Neuronal stem cell (in vitro differentiated cells): Measurements from ENCODE around the gene CALML3.

Experiments
- DNase-seq: peaks from one replicate; pipeline ENCODE4 v3.0.0-alpha.2; 2013; ENCODE audit warnings: low spot score
- H2AFZ ChIP-seq: one replicate; pipeline ENCODE4 v1.6.1; 2013; ENCODE audit warnings: mild to moderate bottlenecking, low read length, inconsistent platforms
- H2AK5ac ChIP-seq: 2 replicates; pipeline ENCODE4 v1.6.1; 2013; ENCODE audit warnings: low read depth, mild to moderate bottlenecking, inconsistent platforms, low read length, moderate library complexity, mixed read lengths
- H2BK120ac ChIP-seq: 2 replicates; pipeline ENCODE4 v1.6.1; 2013; ENCODE audit warnings: low read depth, mild to moderate bottlenecking, inconsistent platforms, low read length, moderate library complexity, mixed read lengths
- H2BK12ac ChIP-seq: one replicate; pipeline ENCODE4 v1.6.1; 2013; ENCODE audit warnings: low read length, inconsistent platforms
- H2BK15ac ChIP-seq: 2 replicates; pipeline ENCODE4 v1.6.1; 2013; ENCODE audit warnings: mild to moderate bottlenecking, low read length, inconsistent platforms, mixed read lengths
- H2BK5ac ChIP-seq: one replicate; pipeline ENCODE4 v1.6.1; 2013; ENCODE audit warnings: inconsistent platforms, mild to moderate bottlenecking, low read length, moderate library complexity
- H3K14ac ChIP-seq: one replicate; pipeline ENCODE4 v1.6.1; 2013; ENCODE audit warnings: low read length, inconsistent platforms
- H3K18ac ChIP-seq: 2 replicates; pipeline ENCODE4 v1.6.1; 2013; ENCODE audit warnings: low read length, inconsistent platforms
- H3K23ac ChIP-seq: 2 replicates; pipeline ENCODE4 v1.6.1; 2013; ENCODE audit warnings: low read depth, mild to moderate bottlenecking, mixed read lengths, low read length, inconsistent platforms; ENCODE audit not compliant: poor library complexity
- H3K27ac ChIP-seq: replicated peaks from 3 replicates; pipeline ENCODE4 v1.5.1; 2013; ENCODE audit warnings: low read length, inconsistent platforms
- H3K27me3 ChIP-seq, 3 experiments: 2 replicates each; pipeline ENCODE4 v1.6.1; 2013; ENCODE audit warnings: low read length in 3 of 3, mild to moderate bottlenecking in 2 of 3, inconsistent platforms in 1 of 3, low read depth in 1 of 3, mixed read lengths in 1 of 3, moderate library complexity in 1 of 3; ENCODE audit not compliant: control insufficient read depth in 3 of 3, insufficient read depth in 3 of 3
- H3K36me3 ChIP-seq, 2 donors: replicated peaks in 1 of 2; 2 replicates each; pipeline ENCODE4 v1.6.1; 2013; ENCODE audit warnings: low read length in 2 of 2; ENCODE audit not compliant: control insufficient read depth in 2 of 2, insufficient read depth in 2 of 2
- H3K4ac ChIP-seq: 2 replicates; pipeline ENCODE4 v1.6.1; 2013; ENCODE audit warnings: inconsistent platforms, mild to moderate bottlenecking, low read length, moderate library complexity
- H3K4me1 ChIP-seq, 2 donors: 1 replicate in 1 of 2; 2 replicates in 1 of 2; pipeline ENCODE4 v1.6.1; 2013; ENCODE audit warnings: low read length in 2 of 2, low read depth in 1 of 2; ENCODE audit not compliant: control insufficient read depth in 2 of 2, insufficient read depth in 1 of 2
- H3K4me2 ChIP-seq: one replicate; pipeline ENCODE4 v1.6.1; 2013; ENCODE audit warnings: mild to moderate bottlenecking, low read length, inconsistent platforms; ENCODE audit not compliant: insufficient read depth, poor library complexity, severe bottlenecking
- H3K4me3 ChIP-seq, 2 donors: 2 replicates each; pipeline ENCODE4 v1.5.1; 2013; ENCODE audit warnings: low read length in 2 of 2, mild to moderate bottlenecking in 2 of 2, inconsistent platforms in 1 of 2, moderate library complexity in 1 of 2
- H3K79me1 ChIP-seq: one replicate; pipeline ENCODE4 v1.6.1; 2013; ENCODE audit warnings: low read depth, mild to moderate bottlenecking, inconsistent platforms, low read length, moderate library complexity
- H3K9ac ChIP-seq: one replicate; pipeline ENCODE4 v1.6.1; 2013; ENCODE audit warnings: mild to moderate bottlenecking, low read depth, low read length, inconsistent platforms; ENCODE audit not compliant: poor library complexity
- H3K9me3 ChIP-seq, 2 donors: replicated peaks in 1 of 2; 2 replicates each; pipeline versions ENCODE3 to v1.6.1; 2013; ENCODE audit warnings: low read length in 2 of 2, mild to moderate bottlenecking in 2 of 2, inconsistent platforms in 1 of 2, low read depth in 1 of 2, mixed read lengths in 1 of 2, moderate library complexity in 1 of 2; ENCODE audit not compliant: control insufficient read depth in 2 of 2, insufficient read depth in 1 of 2
- H4K8ac ChIP-seq: one replicate; pipeline ENCODE4 v1.6.1; 2013; ENCODE audit warnings: low read depth, mild to moderate bottlenecking, inconsistent platforms, low read length, moderate library complexity
- H4K91ac ChIP-seq: one replicate; pipeline ENCODE4 v1.6.1; 2013; ENCODE audit warnings: low read length, low read depth, mild to moderate bottlenecking, inconsistent platforms; ENCODE audit not compliant: poor library complexity
- WGBS, 2 donors: extraction: QIAGEN DNeasy Blood & Tissue Kit; methylation state at CpG; one replicate each; pipeline ENCODE4 v1.1.7; 2013; ENCODE audit warnings: missing lambda C conversion rate in 2 of 2, mixed read lengths in 1 of 2; ENCODE audit not compliant: insufficient read length in 2 of 2, insufficient replicate concordance in 1 of 2; ENCODE audit errors: extremely low coverage in 2 of 2; 5-methylcytosine and 5-hydroxymethylcytosine counted together

Gene CALML3

GRCh38 chr10:5563321-5563961 is 38.7 kb downstream of the CALML3 start:
- Histone ChIP-seq H2BK5ac (no peak overlapping the region), H3K27ac (no peak overlapping the region), H2BK12ac (no peak overlapping the region), H3K14ac (no peak overlapping the region), H2BK120ac (no peak overlapping the region), H4K8ac (no peak overlapping the region), H3K4me1 (peaks cover 4 to 7% of the 10 kb centered on the region in 2 donors), H2AK5ac (peak overlapping the region; percentile 66), H4K91ac (no peak overlapping the region), H3K4me3 (no peak overlapping the region), H3K18ac (peak overlapping the region; percentile 64), H3K4ac (no peak overlapping the region), H3K23ac (peak overlapping the region; percentile 48), H2AFZ (peak overlapping the region; percentile 58), H3K36me3 (no peaks in the 10 kb centered on the region), H3K9ac (no peak overlapping the region), H3K9me3 (no peaks in the 10 kb centered on the region), H3K4me2 (no peak overlapping the region), H3K27me3 (peaks cover 0 to 3% (median 0%) of the 10 kb centered on the region in 3 experiments), H3K79me1 (no peaks in the 10 kb centered on the region), H2BK15ac (peak overlapping the region; percentile 77)
- whole genome bisulfite sequencing, 2 donors, result no CpG with 5 or more reads among the region's 21 CpGs
- DNase-seq, result no peak

GRCh38 chr10:5563991-5564536 is 39.3 kb downstream of the CALML3 start:
- DNase-seq, result no peak
- Histone ChIP-seq H4K8ac (peak overlapping the region; percentile 83), H3K23ac (peak overlapping the region; percentile 48), H2AFZ (peak overlapping the region; percentile 58), H3K27ac (no peak overlapping the region), H2BK5ac (no peak overlapping the region), H3K4ac (peak overlapping the region; percentile 43), H3K4me2 (no peak overlapping the region), H3K9me3 (no peaks in the 10 kb centered on the region), H3K9ac (peak overlapping the region; percentile 26), H2AK5ac (peak overlapping the region; percentile 66), H3K27me3 (peaks cover 0 to 3% (median 0%) of the 10 kb centered on the region in 3 experiments), H3K36me3 (no peaks in the 10 kb centered on the region), H3K79me1 (no peaks in the 10 kb centered on the region), H2BK15ac (peak overlapping the region; percentile 86), H2BK120ac (no peak overlapping the region), H3K14ac (peak overlapping the region; percentile 50), H3K18ac (peak overlapping the region; percentile 72), H2BK12ac (no peak overlapping the region), H3K4me3 (no peak overlapping the region), H3K4me1 (peaks cover 4 to 7% of the 10 kb centered on the region in 2 donors), H4K91ac (no peak overlapping the region)
- WGBS, 2 donors, result no CpG with 5 or more reads among the region's 18 CpGs

- Histone ChIP-seq H2AFZ (peak overlapping the region; percentile 58), H3K18ac (no peak overlapping the region), H4K8ac (peak overlapping the region; percentile 83), H2BK120ac (no peak overlapping the region), H3K36me3 (no peaks in the 10 kb centered on the region), H3K4ac (no peak overlapping the region), H2AK5ac (peak overlapping the region; percentile 66), H2BK12ac (no peak overlapping the region), H3K4me1 (peaks cover 4 to 7% of the 10 kb centered on the region in 2 donors), H3K23ac (no peak overlapping the region), H3K27me3 (peaks cover 0 to 3% (median 0%) of the 10 kb centered on the region in 3 experiments), H3K9ac (no peak overlapping the region), H3K14ac (no peak overlapping the region), H2BK15ac (peak overlapping the region; percentile 86), H2BK5ac (no peak overlapping the region), H3K27ac (no peak overlapping the region), H3K79me1 (no peaks in the 10 kb centered on the region), H4K91ac (no peak overlapping the region), H3K4me2 (no peak overlapping the region), H3K9me3 (no peaks in the 10 kb centered on the region), H3K4me3 (no peak overlapping the region)
- no CpG with 5 or more reads among the region's 17 CpGs for WGBS, 2 donors
- DNase-seq, result no peak
Observed at GRCh38 chr10:5564537-5565204, 39.9 kb downstream of the CALML3 start.

- WGBS, 2 donors, result no CpG with 5 or more reads among the region's 8 CpGs
- DNase-seq, result no peak
Observed at GRCh38 chr10:5565205-5565545, 40.4 kb downstream of the CALML3 start.

More at GRCh38 chr10:5565205-5565545, 40.4 kb downstream of the CALML3 start:
- H3K14ac ChIP-seq, result no peak overlapping the region
- H3K23ac ChIP-seq, result no peak overlapping the region
- no peak overlapping the region for H3K27ac ChIP-seq
- H3K4me2 ChIP-seq, result no peak overlapping the region
- H2BK12ac ChIP-seq, result no peak overlapping the region
- peaks cover 0 to 3% (median 0%) of the 10 kb centered on the region in 3 experiments for H3K27me3 ChIP-seq
- no peaks in the 10 kb centered on the region for H3K79me1 ChIP-seq
- H3K36me3 ChIP-seq, result no peaks in the 10 kb centered on the region
- H3K4me3 ChIP-seq, result no peak overlapping the region
- H4K91ac ChIP-seq, result no peak overlapping the region
- no peaks in the 10 kb centered on the region for H3K9me3 ChIP-seq
- H3K9ac ChIP-seq, result no peak overlapping the region
- no peak overlapping the region for H2BK5ac ChIP-seq
- no peak overlapping the region for H2AK5ac ChIP-seq
- H3K18ac ChIP-seq, result no peak overlapping the region
- no peak overlapping the region for H2AFZ ChIP-seq
- H3K4me1 ChIP-seq, result peaks cover 4 to 5% of the 10 kb centered on the region in 2 donors
- H3K4ac ChIP-seq, result no peak overlapping the region
- no peak overlapping the region for H4K8ac ChIP-seq
- no peak overlapping the region for H2BK120ac ChIP-seq
- H2BK15ac ChIP-seq, result no peak overlapping the region
